Hepatocyte (in vitro differentiated cells): ENCODE results near the gene SPAG16.

Source experiments
- CTCF ChIP-seq: fragments of 200-600 bp; sonication (generic); IDR thresholded peaks from 2 replicates; pipeline ENCODE4 v1.5.1; 2016; ENCODE audit warnings: antibody characterized with exemption, mild to moderate bottlenecking; ENCODE audit not compliant: poor library complexity
- EZH2 ChIP-seq: fragments of 200-600 bp; sonication (generic); IDR thresholded peaks from 2 replicates; pipeline ENCODE4 v1.6.1; 2016; ENCODE audit warnings: antibody characterized with exemption, mild to moderate bottlenecking, borderline replicate concordance
- EZH2phosphoT487 ChIP-seq: fragments of 200-600 bp; sonication (generic); IDR thresholded peaks from one replicate; pipeline ENCODE4 v1.6.1; 2018; ENCODE audit warnings: antibody characterized with exemption, mild to moderate bottlenecking, low read depth, moderate library complexity; ENCODE audit not compliant: unreplicated experiment, severe bottlenecking

- TF ChIP-seq CTCF, result no peak
- TF ChIP-seq EZH2phosphoT487, result no peak
- no peak for TF ChIP-seq EZH2
These were observed 480.6 kb downstream of the SPAG16 start for GRCh38 chr2:213764849-213765248.
